Astrocyte (in vitro differentiated cells and primary cell): ENCODE measurements around the gene HSF5.

Experiments used
- EZH2 ChIP-seq: IDR thresholded peaks from 2 replicates; pipeline ENCODE4 v1.6.1; 2012; ENCODE audit warnings: mild to moderate bottlenecking, low read length, inconsistent platforms; ENCODE audit not compliant: insufficient read depth
- TF ChIP-seq, protein P1 (sequence below): IDR thresholded peaks from 2 replicates; pipeline ENCODE4 v1.5.1; 2011; ENCODE audit warnings: low read depth, mild to moderate bottlenecking, inconsistent platforms, low read length, moderate library complexity; ENCODE audit not compliant: insufficient read depth

DNA sequence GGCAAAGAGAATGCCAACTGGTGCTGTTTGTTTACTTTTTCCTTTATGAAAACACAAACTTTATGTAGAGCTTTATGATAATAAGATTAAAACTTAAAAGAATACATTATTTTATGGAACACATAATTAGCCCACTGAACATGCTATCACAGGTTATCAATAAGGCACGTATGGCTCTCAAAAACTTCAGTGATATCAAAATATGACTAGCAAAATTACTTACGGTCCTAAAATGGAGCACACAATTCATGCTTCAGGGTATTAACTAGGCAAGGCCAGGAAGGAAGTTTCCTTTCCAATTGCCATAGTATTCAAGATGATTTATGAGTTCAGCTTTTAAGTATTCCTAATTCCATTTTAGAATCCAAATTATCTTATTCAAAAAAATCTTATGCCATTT lies 74.5 kb downstream of the HSF5 start:
- TF ChIP-seq EZH2 = no peak
- TF ChIP-seq, protein P1, sequence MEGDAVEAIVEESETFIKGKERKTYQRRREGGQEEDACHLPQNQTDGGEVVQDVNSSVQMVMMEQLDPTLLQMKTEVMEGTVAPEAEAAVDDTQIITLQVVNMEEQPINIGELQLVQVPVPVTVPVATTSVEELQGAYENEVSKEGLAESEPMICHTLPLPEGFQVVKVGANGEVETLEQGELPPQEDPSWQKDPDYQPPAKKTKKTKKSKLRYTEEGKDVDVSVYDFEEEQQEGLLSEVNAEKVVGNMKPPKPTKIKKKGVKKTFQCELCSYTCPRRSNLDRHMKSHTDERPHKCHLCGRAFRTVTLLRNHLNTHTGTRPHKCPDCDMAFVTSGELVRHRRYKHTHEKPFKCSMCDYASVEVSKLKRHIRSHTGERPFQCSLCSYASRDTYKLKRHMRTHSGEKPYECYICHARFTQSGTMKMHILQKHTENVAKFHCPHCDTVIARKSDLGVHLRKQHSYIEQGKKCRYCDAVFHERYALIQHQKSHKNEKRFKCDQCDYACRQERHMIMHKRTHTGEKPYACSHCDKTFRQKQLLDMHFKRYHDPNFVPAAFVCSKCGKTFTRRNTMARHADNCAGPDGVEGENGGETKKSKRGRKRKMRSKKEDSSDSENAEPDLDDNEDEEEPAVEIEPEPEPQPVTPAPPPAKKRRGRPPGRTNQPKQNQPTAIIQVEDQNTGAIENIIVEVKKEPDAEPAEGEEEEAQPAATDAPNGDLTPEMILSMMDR = no peak
